Measurements from ENCODE around the gene VSTM2L.

The VSTM2L gene

GRCh38 chr20:37921341-37921929, 18.5 kb downstream of the VSTM2L start:
- no peak for TF ChIP-seq CTCF (IDR thresholded peaks at IDR 0.05; ENCODE audit: low read depth, low read length)
- H3K4me3 ChIP-seq (ENCODE audit: low read depth, low read length) = no peak overlapping the region

GRCh38 chr20:37922016-37922415, 19.1 kb downstream of the VSTM2L start:
- H3K4me3 ChIP-seq (ENCODE audit: low read depth, low read length) = no peak overlapping the region
- no peak for TF ChIP-seq CTCF (IDR thresholded peaks at IDR 0.05; ENCODE audit: low read depth, low read length)

GRCh38 chr20:37925265-37926165, 22.6 kb downstream of the VSTM2L start:
- no peak for TF ChIP-seq CTCF (IDR thresholded peaks at IDR 0.05; ENCODE audit: low read depth, low read length)
- no peak overlapping the region for H3K4me3 ChIP-seq (ENCODE audit: low read depth, low read length)

- TF ChIP-seq CTCF (IDR thresholded peaks at IDR 0.05; ENCODE audit: low read depth, low read length) = no peak
- no peak overlapping the region for H3K4me3 ChIP-seq (ENCODE audit: low read depth, low read length)
These were observed 23.7 kb downstream of the VSTM2L start for GRCh38 chr20:37926612-37927011.

- no peak overlapping the region for H3K4me3 ChIP-seq (ENCODE audit: low read depth, low read length)
- no peak for TF ChIP-seq CTCF (IDR thresholded peaks at IDR 0.05; ENCODE audit: low read depth, low read length)
These were observed 24.6 kb downstream of the VSTM2L start for GRCh38 chr20:37927410-37928095.

- no peak for TF ChIP-seq CTCF (IDR thresholded peaks at IDR 0.05; ENCODE audit: low read depth, low read length)
- H3K4me3 ChIP-seq (ENCODE audit: low read depth, low read length) = no peak overlapping the region
These were observed 26.2 kb downstream of the VSTM2L start for GRCh38 chr20:37928996-37929682.
